Measurements from ENCODE around the gene KCNN3. TPM values are rescaled to one million over a fixed set of nuclear protein-coding genes. Genes with fewer than 3 reads are reported as not detected.

The KCNN3 gene
- total RNA-seq, 3 donors from 2014 or later (not counting 1 experiment from before 2014, with no cell fraction given), result 0.05 to 0.95 TPM; not detected in 1

DNA sequence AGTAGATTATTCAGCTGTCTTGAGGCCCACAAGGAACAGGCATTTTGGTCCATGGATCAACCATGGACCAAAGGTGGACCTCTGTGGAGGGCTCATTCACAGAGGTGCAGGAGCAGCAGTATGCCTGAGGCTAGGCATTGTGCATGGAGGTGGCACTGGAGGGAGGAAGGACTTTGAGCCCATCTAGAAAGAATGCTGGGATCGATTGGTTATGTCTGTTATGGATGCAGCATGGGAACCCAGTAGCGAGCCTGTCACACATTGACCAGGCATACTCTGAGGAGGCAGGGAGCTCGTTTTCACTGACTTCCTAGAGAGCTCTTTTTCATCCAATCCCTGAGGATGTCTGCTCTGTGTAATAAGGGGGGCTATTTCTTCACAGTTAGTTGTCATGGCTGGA is 75.5 kb downstream of the KCNN3 start:
- no peaks in the 10 kb centered on the region for H3K9me3 ChIP-seq (ENCODE audit: control insufficient read depth, insufficient read depth, low read length)
- intact Hi-C loops (cut with micrococcal nuclease), result no loop called here
- no peak for TF ChIP-seq CTCF (IDR thresholded peaks at IDR 0.05)
- H3K9me3 Mint-ChIP-seq, result no peaks in the 10 kb centered on the region
- peaks cover 13 to 15% of the 10 kb centered on the region in 2 donors for H3K4me1 Mint-ChIP-seq
- no peak overlapping the region for H3K27ac ChIP-seq (ENCODE audit: low read length)
- WGBS (ENCODE audit: insufficient coverage), result 77% methylated on average over 3 of the region's 3 CpGs
- no peak for DNase-seq
- no peaks in the 10 kb centered on the region for H3K36me3 Mint-ChIP-seq
- no peak for ATAC-seq
- H3K27me3 ChIP-seq (ENCODE audit: control insufficient read depth, insufficient read depth, low read length), result no peaks in the 10 kb centered on the region
- H3K4me3 ChIP-seq (ENCODE audit: low read length), result no peak overlapping the region
- peaks cover 23% of the 10 kb centered on the region for H3K4me1 ChIP-seq (ENCODE audit: control insufficient read depth, insufficient read depth, low read length)
- no peak overlapping the region for H3K27ac Mint-ChIP-seq
- no peaks in the 10 kb centered on the region for H3K36me3 ChIP-seq (ENCODE audit: control insufficient read depth, insufficient read depth, low read length)
- H3K27me3 Mint-ChIP-seq (ENCODE audit: low read depth in 2 of 2), result peaks cover 13 to 33% of the 10 kb centered on the region in 2 donors
- H3K4me3 Mint-ChIP-seq, result no peak overlapping the region

GRCh38 chr1:154793685-154794084 is 76.4 kb downstream of the KCNN3 start:
- H3K27ac Mint-ChIP-seq, result no peak overlapping the region
- intact Hi-C loops (cut with micrococcal nuclease), result no loop called here
- DNase-seq, result no peak

GRCh38 chr1:154792899-154793298 is 77.2 kb downstream of the KCNN3 start:
- H3K27ac Mint-ChIP-seq, result no peak overlapping the region
- no peaks in the 10 kb centered on the region for H3K36me3 ChIP-seq (ENCODE audit: control insufficient read depth, insufficient read depth, low read length)
- no peaks in the 10 kb centered on the region for H3K27me3 ChIP-seq (ENCODE audit: control insufficient read depth, insufficient read depth, low read length)
- H3K36me3 Mint-ChIP-seq, result no peaks in the 10 kb centered on the region
- no peak overlapping the region for H3K27ac ChIP-seq (ENCODE audit: low read length)
- H3K27me3 Mint-ChIP-seq (ENCODE audit: low read depth in 2 of 2), result peaks cover 13 to 40% of the 10 kb centered on the region in 2 donors
- no peak overlapping the region for H3K4me3 ChIP-seq (ENCODE audit: low read length)
- TF ChIP-seq CTCF (IDR thresholded peaks at IDR 0.05), result no peak
- no peaks in the 10 kb centered on the region for H3K9me3 Mint-ChIP-seq
- H3K4me3 Mint-ChIP-seq, result no peak overlapping the region
- DNase-seq (no peak), ATAC-seq (no peak)
- peaks cover 23% of the 10 kb centered on the region for H3K4me1 ChIP-seq (ENCODE audit: control insufficient read depth, insufficient read depth, low read length)
- 12% methylated on average over 2 of the region's 3 CpGs for WGBS (ENCODE audit: insufficient coverage)
- no peaks in the 10 kb centered on the region for H3K9me3 ChIP-seq (ENCODE audit: control insufficient read depth, insufficient read depth, low read length)
- H3K4me1 Mint-ChIP-seq, result peaks cover 13 to 15% of the 10 kb centered on the region in 2 donors
- intact Hi-C loops (cut with micrococcal nuclease), result no loop called here

More at GRCh38 chr1:154793685-154794084, 76.4 kb downstream of the KCNN3 start:
- Mint-ChIP-seq H3K36me3 (no peaks in the 10 kb centered on the region), H3K4me3 (no peak overlapping the region), H3K4me1 (peaks cover 13 to 15% of the 10 kb centered on the region in 2 donors), H3K27me3 (ENCODE audit: low read depth in 2 of 2) (peaks cover 13 to 40% of the 10 kb centered on the region in 2 donors), H3K9me3 (no peaks in the 10 kb centered on the region)
- Histone ChIP-seq H3K27me3 (ENCODE audit: control insufficient read depth, insufficient read depth, low read length) (no peaks in the 10 kb centered on the region), H3K4me3 (ENCODE audit: low read length) (no peak overlapping the region), H3K36me3 (ENCODE audit: control insufficient read depth, insufficient read depth, low read length) (no peaks in the 10 kb centered on the region), H3K9me3 (ENCODE audit: control insufficient read depth, insufficient read depth, low read length) (no peaks in the 10 kb centered on the region), H3K4me1 (ENCODE audit: control insufficient read depth, insufficient read depth, low read length) (peaks cover 23% of the 10 kb centered on the region), H3K27ac (ENCODE audit: low read length) (no peak overlapping the region)
- no peak for ATAC-seq
- WGBS (ENCODE audit: insufficient coverage), result 92% methylated on average over 7 of the region's 7 CpGs
- TF ChIP-seq CTCF (IDR thresholded peaks at IDR 0.05), result no peak
